K562 treated with DMSO at 1 percent for 48 hours (cell line): Measurements from ENCODE around the gene VENTX. TPM values are rescaled to one million over a fixed set of nuclear protein-coding genes. Genes with fewer than 3 reads are reported as not detected.

Experiments used
- total RNA-seq: library from RNA; unstranded; fragments of 300-600 nt; gene quantifications from 2 replicates; pipeline ENCODE4 v1.2.3, GENCODE V29; 2022; ENCODE audit warnings: low replicate concordance; ENCODE audit errors: extremely low read depth

The VENTX gene
- not detected in 2 replicates for total RNA-seq

GRCh38 chr10:133237588-133238465, at the start of gene VENTX:
TSS of gene VENTX (plus strand) at chr10:133237855. CDS start at chr10:133237915, 60 bp downstream.

DNA sequence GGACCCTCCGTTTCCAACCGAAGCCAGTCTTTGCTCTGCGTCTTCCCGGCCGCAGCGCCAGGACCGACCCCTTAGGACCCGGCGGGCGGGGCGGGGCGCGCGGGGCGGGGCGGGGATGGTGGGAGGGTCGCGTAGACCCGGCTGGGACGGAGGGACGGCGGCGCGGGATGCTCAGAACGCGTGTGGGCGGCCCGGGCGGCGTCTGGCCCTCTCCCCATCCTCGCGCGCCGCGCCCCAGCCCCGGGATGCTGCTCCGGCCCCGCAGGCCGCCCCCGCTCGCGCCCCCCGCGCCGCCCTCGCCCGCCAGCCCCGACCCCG, 7.7 kb upstream of the VENTX start, which contains the start of gene UTF1:
TSS of gene UTF1 (plus strand) at position 174 of the 318 bp plus-strand sequence. CDS start at position 246, 72 bp downstream.

DNA sequence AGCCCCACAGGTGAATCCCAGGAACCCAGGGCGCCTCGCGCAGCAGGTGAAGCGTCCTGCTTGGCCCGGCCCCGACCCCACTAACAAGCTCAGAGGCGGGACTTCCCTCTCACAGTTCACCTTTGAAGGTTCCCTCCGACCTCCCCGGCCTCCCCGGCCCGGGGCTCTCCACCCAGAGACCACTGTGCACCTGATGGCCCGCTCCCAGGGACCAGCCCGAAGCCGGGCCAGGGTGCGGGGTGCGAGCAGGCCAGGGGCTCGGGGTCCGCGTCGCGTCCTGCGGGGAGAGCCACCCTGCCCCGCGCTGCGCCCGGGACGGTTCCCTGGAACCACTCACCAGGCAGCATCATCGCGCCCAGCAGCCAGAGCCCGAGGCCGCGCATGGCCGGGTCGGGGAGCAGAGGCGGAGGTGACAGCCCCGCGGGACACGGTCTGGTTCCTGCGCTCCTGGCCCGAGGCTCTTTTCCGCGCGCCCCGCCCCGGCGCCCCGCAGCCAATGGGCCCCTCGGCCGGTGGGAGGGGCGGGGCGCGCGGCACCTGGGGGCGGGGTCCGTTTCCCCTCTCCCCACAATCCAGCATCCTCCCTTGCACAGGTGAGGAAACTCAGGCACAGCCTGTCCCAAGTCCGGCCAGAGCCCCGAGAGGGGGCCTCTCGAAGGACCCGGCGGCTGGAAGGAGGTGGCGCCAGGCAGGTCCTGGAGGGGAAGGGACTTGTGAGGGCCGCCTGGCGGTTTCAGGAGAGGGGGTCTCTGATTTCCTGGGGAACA, 39.0 kb downstream of the VENTX start, which contains the start of gene ADAM8:
TSS of gene ADAM8 (minus strand) at position 434 of the 767 bp plus-strand sequence. CDS start at position 383, 51 bp downstream.

Other genes starting within 250 kb of the VENTX start
- not detected in 2 replicates for gene ADGRA1, start 149.9 kb upstream of the VENTX start, total RNA-seq
- not detected in 2 replicates for gene KNDC1, start 77.6 kb upstream of the VENTX start, total RNA-seq
- not detected in 2 replicates for gene UTF1, start 7.6 kb upstream of the VENTX start, total RNA-seq
- not detected in 2 replicates for gene ADAM8, start 39.0 kb downstream of the VENTX start, total RNA-seq
- not detected in 2 replicates for gene TUBGCP2, start 71.0 kb downstream of the VENTX start, total RNA-seq
- gene ZNF511, start 71.1 kb downstream of the VENTX start, total RNA-seq = not detected in 2 replicates
- gene CALY, start 99.0 kb downstream of the VENTX start, total RNA-seq = not detected in 2 replicates
- gene PRAP1, start 109.5 kb downstream of the VENTX start, total RNA-seq = not detected in 2 replicates
- not detected in 2 replicates for gene FUOM, start 120.2 kb downstream of the VENTX start, total RNA-seq
- gene ECHS1, start 135.5 kb downstream of the VENTX start, total RNA-seq = not detected in 2 replicates
- not detected in 2 replicates for gene PAOX, start 141.4 kb downstream of the VENTX start, total RNA-seq
- not detected in 2 replicates for gene MTG1, start 156.3 kb downstream of the VENTX start, total RNA-seq
- not detected in 2 replicates for gene SPRN, start 186.8 kb downstream of the VENTX start, total RNA-seq
- not detected in 2 replicates for gene SCART1, start 216.1 kb downstream of the VENTX start, total RNA-seq